CD4-positive, alpha-beta T cell (primary cell): ENCODE results near the gene RXFP2. TPM values are rescaled to one million over a fixed set of nuclear protein-coding genes. Genes with fewer than 3 reads are reported as not detected.

Source experiments
- ATAC-seq: fragments of 200-7000 bp; cut with Tn5 transposase; one replicate; pipeline ENCODE4 v1.10.0; 2022; ENCODE audit warnings: mild to moderate bottlenecking; ENCODE audit not compliant: poor library complexity
- CTCF ChIA-PET: fragments of 350-600 bp; sonication (Branson Sonifier 250); formaldehyde crosslinking; loops from one replicate; lab custom pipeline; 2021; ENCODE audit warnings: antibody characterized with exemption, inconsistent platforms; lab: Charles Lee
- POLR2A ChIA-PET: fragments of 350-600 bp; sonication (Branson Sonifier 250); formaldehyde crosslinking; loops from one replicate; lab custom pipeline; 2021; ENCODE audit warnings: antibody characterized with exemption, inconsistent platforms; lab: Charles Lee
- DNase-seq, 14 experiments: peaks; one replicate each; pipeline ENCODE4 v3.0.0-alpha.2; 2013 to 2020; ENCODE audit warnings: mixed read lengths in 2 of 14
- H3K27ac ChIP-seq, 2 donors: one replicate each; pipeline versions ENCODE4 v1.5.1 to v1.7.0; 2013; ENCODE audit warnings: low read length in 2 of 2, low read depth in 1 of 2, mild to moderate bottlenecking in 1 of 2
- H3K27me3 ChIP-seq, 2 experiments: 1 replicate in 1 of 2; 2 replicates in 1 of 2; pipeline versions ENCODE4 v1.6.1 to v1.7.0; 2013; ENCODE audit warnings: low read length in 2 of 2, control low read depth in 1 of 2, mild to moderate bottlenecking in 1 of 2, moderate library complexity in 1 of 2; ENCODE audit not compliant: insufficient read depth in 2 of 2, control insufficient read depth in 1 of 2
- H3K36me3 ChIP-seq: one replicate; pipeline ENCODE4 v1.6.1; 2013; ENCODE audit warnings: low read length, control low read depth; ENCODE audit not compliant: insufficient read depth
- H3K4me1 ChIP-seq: one replicate; pipeline ENCODE4 v1.6.1; 2013; ENCODE audit warnings: low read length, control low read depth; ENCODE audit not compliant: insufficient read depth
- H3K4me3 ChIP-seq: one replicate; pipeline ENCODE4 v1.5.1; 2013; ENCODE audit warnings: mild to moderate bottlenecking, low read length, moderate library complexity
- H3K9me3 ChIP-seq, 2 experiments: 1 replicate in 1 of 2; 2 replicates in 1 of 2; pipeline versions ENCODE4 v1.6.1 to v1.7.0; 2013; ENCODE audit warnings: low read length in 2 of 2, mild to moderate bottlenecking in 2 of 2, control low read depth in 1 of 2, moderate library complexity in 1 of 2; ENCODE audit not compliant: control insufficient read depth in 1 of 2, insufficient read depth in 1 of 2
- H3K27ac Mint-ChIP-seq: one replicate; pipeline ENCODE4 v1.8.0; 2020; ENCODE audit warnings: mixed read lengths
- H3K27me3 Mint-ChIP-seq: one replicate; pipeline ENCODE4 v1.8.0; 2021; ENCODE audit warnings: mixed read lengths
- H3K36me3 Mint-ChIP-seq: one replicate; pipeline ENCODE4 v1.8.0; 2021; ENCODE audit warnings: low read depth, mixed read lengths
- H3K4me1 Mint-ChIP-seq: one replicate; pipeline ENCODE4 v1.8.0; 2021; ENCODE audit warnings: low read depth, mixed read lengths
- H3K4me3 Mint-ChIP-seq: one replicate; pipeline ENCODE4 v1.8.0; 2020; ENCODE audit warnings: mild to moderate bottlenecking, mixed read lengths
- H3K9me3 Mint-ChIP-seq: one replicate; pipeline ENCODE4 v1.8.0; 2020; ENCODE audit warnings: mixed read lengths
- CTCF ChIP-seq: fragments of 200-600 bp; IDR thresholded peaks from one replicate; pipeline ENCODE4 v1.8.0; 2022; ENCODE audit warnings: antibody characterized with exemption, mild to moderate bottlenecking
- intact Hi-C, 2 experiments: fragments of 100-400 bp; cut with DNase I in 1 of 2; cut with micrococcal nuclease in 1 of 2; formaldehyde crosslinking; loops; one replicate each; pipeline versions ENCODE4 v1.15.1 to v1.9.0; 2023 to 2025; cut with DNase I, micrococcal nuclease
- total RNA-seq, 174 experiments: library from RNA in 2 of 174; stranded (reverse) in 2 of 174; gene quantifications; one replicate each; pipeline ENCODE4 v1.2.3 and lab custom pipeline; 2021 to 2026

RXFP2 gene
- total RNA-seq, 2 experiments from 2014 or later = not detected

- H3K4me3 Mint-ChIP-seq = no peak overlapping the region
- DNase-seq = no peak
- no peaks in the 10 kb centered on the region for H3K4me1 ChIP-seq
- no peak overlapping the region for H3K27ac Mint-ChIP-seq
- POLR2A ChIA-PET = no interaction called here
- no peaks in the 10 kb centered on the region for H3K36me3 ChIP-seq
- H3K9me3 Mint-ChIP-seq = no peaks in the 10 kb centered on the region
- ATAC-seq = no peak
- H3K4me1 Mint-ChIP-seq = no peaks in the 10 kb centered on the region
- H3K27me3 Mint-ChIP-seq = peaks cover 3% of the 10 kb centered on the region
- H3K36me3 Mint-ChIP-seq = no peaks in the 10 kb centered on the region
- CTCF ChIA-PET = no interaction called here
- H3K27ac ChIP-seq = no peak overlapping the region
- TF ChIP-seq CTCF = no peak
- no peaks in the 10 kb centered on the region for H3K27me3 ChIP-seq
- H3K4me3 ChIP-seq = no peak overlapping the region
- intact Hi-C loops = no loop called here
- no peaks in the 10 kb centered on the region for H3K9me3 ChIP-seq
Measured at GRCh38 chr13:31781064-31781463, 41.7 kb downstream of the RXFP2 start.

- Mint-ChIP-seq H3K27ac (no peak overlapping the region), H3K9me3 (no peaks in the 10 kb centered on the region), H3K36me3 (no peaks in the 10 kb centered on the region), H3K27me3 (peaks cover 3% of the 10 kb centered on the region), H3K4me3 (no peak overlapping the region), H3K4me1 (no peaks in the 10 kb centered on the region)
- no peak for TF ChIP-seq CTCF
- Histone ChIP-seq H3K27me3 (no peaks in the 10 kb centered on the region), H3K27ac (no peak overlapping the region), H3K4me1 (no peaks in the 10 kb centered on the region), H3K4me3 (no peak overlapping the region), H3K9me3 (no peaks in the 10 kb centered on the region), H3K36me3 (no peaks in the 10 kb centered on the region)
- POLR2A ChIA-PET = no interaction called here
- no peak for ATAC-seq
- intact Hi-C loops = no loop called here
- no peak for DNase-seq
- CTCF ChIA-PET = interaction anchor here (0.6 kb wide), 1 partner anchor 10 kb away, joined by 3 read pairs; no protein-coding TSS in a partner anchor
Measured at GRCh38 chr13:31786011-31786410, 46.7 kb downstream of the RXFP2 start.

- no peak for TF ChIP-seq CTCF
- DNase-seq (no peak), ATAC-seq (no peak)
- no peaks in the 10 kb centered on the region for H3K36me3 ChIP-seq
- POLR2A ChIA-PET = no interaction called here
- no peaks in the 10 kb centered on the region for H3K9me3 ChIP-seq
- H3K27ac Mint-ChIP-seq = no peak overlapping the region
- no peak overlapping the region for H3K4me3 Mint-ChIP-seq
- H3K4me1 ChIP-seq = no peaks in the 10 kb centered on the region
- H3K36me3 Mint-ChIP-seq = no peaks in the 10 kb centered on the region
- no peak overlapping the region for H3K4me3 ChIP-seq
- no peaks in the 10 kb centered on the region for H3K27me3 ChIP-seq
- H3K4me1 Mint-ChIP-seq = no peaks in the 10 kb centered on the region
- no peaks in the 10 kb centered on the region for H3K27me3 Mint-ChIP-seq
- no peak overlapping the region for H3K27ac ChIP-seq
- H3K9me3 Mint-ChIP-seq = no peaks in the 10 kb centered on the region
- intact Hi-C loops = no loop called here
- CTCF ChIA-PET = no interaction called here
Measured at GRCh38 chr13:31790992-31791391, 51.7 kb downstream of the RXFP2 start.
